ENCODE measurements around the gene ZNF678. TPM values are rescaled to one million over a fixed set of nuclear protein-coding genes. Genes with fewer than 3 reads are reported as not detected.

ZNF678 gene
- total RNA-seq, 1 donor: 5.2 TPM

DNA sequence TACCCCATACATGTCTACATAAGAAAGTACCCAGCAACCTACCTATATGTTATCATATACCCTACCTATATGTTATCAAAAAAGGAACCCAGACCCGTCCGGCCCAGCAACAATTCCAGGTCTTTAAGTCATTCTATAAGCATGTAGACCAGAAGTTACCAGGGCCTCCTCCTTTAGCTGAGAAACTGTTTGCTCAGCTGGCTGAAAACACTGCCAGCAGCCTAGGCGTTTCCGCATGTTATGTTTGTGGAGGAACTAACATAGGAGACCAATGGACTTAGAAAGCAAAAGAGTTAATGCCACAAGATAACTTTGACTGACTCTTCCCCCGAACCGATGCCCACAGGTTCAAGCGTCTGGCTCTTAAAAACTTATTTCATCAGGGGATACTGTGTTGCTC lies 7.1 kb upstream of the ZNF678 start:
- TF ChIP-seq, protein P1, sequence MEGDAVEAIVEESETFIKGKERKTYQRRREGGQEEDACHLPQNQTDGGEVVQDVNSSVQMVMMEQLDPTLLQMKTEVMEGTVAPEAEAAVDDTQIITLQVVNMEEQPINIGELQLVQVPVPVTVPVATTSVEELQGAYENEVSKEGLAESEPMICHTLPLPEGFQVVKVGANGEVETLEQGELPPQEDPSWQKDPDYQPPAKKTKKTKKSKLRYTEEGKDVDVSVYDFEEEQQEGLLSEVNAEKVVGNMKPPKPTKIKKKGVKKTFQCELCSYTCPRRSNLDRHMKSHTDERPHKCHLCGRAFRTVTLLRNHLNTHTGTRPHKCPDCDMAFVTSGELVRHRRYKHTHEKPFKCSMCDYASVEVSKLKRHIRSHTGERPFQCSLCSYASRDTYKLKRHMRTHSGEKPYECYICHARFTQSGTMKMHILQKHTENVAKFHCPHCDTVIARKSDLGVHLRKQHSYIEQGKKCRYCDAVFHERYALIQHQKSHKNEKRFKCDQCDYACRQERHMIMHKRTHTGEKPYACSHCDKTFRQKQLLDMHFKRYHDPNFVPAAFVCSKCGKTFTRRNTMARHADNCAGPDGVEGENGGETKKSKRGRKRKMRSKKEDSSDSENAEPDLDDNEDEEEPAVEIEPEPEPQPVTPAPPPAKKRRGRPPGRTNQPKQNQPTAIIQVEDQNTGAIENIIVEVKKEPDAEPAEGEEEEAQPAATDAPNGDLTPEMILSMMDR (IDR thresholded peaks at IDR 0.05; ENCODE audit: insufficient read depth, low read depth, low read length): no peak
- no peak for DNase-seq (ENCODE audit: low read depth)
- no peak overlapping the region for H3K4me3 ChIP-seq (ENCODE audit: low read depth, low read length)

DNA sequence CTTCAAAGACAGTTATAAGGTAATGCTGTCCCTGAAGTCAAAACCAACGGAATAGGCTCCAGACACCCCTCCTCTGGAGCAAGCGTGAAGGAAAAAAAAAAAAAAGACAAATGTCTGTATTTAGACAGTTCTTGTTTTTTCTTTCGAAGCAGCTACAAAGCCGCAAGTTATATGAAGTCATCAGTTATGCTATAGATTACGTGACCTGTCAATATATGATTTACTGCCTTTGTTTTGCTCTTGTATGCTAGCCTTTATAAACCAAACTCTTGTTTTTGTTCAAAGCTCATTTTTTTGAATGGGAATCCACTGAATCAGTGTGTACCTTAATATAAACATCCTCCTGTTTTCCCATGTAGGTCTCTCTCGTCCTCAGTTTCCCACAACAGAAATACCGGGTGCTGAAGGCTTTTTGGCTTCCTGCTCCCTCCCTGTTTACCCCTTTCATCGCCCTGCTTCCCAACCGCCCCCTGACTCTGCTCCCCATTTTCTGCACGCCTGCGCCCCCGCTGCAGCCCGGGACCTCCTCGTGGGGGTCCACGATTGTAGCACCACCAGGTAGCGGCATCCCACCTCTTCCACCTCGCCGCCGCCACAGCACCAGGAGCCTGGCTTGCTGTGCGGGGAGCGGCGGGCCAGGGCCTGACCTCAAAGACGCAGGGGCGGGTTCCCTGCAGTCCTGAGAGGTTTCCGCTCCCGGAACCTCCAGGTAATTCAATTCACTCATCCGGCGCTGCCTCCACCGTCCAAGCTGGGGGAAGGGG lies 5.2 kb upstream of the ZNF678 start:
- no peak overlapping the region for H3K4me3 ChIP-seq (ENCODE audit: low read depth, low read length)
- TF ChIP-seq, protein P1 (IDR thresholded peaks at IDR 0.05; ENCODE audit: insufficient read depth, low read depth, low read length): no peak
- no peak for DNase-seq (ENCODE audit: low read depth)

DNA sequence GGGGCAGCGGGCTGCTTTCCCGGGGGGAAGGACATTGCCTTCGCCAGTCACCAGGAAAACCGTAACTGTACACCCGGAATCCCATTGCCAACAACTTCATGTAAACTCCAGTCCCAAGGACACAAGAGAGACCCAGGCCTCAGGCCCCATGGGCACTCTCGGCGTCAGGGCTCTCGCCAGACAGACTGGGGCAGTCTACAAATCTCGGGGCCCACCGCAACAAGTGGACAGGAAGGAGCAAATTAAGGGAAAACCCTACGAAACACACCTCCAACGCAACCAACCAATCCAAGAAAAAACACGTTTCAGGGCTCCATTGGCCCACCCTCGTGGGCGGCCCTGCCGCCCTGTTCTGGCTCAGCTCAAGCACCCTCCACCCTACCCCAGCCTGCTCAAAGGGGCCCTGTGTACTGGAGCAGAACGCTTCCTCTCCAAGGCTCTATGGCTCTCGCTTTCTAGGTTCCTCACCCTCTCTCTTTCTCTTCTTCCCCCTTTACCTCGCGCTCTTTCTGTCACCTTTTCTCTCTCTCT lies 4.6 kb upstream of the ZNF678 start:
- no peak for DNase-seq (ENCODE audit: low read depth)

DNA sequence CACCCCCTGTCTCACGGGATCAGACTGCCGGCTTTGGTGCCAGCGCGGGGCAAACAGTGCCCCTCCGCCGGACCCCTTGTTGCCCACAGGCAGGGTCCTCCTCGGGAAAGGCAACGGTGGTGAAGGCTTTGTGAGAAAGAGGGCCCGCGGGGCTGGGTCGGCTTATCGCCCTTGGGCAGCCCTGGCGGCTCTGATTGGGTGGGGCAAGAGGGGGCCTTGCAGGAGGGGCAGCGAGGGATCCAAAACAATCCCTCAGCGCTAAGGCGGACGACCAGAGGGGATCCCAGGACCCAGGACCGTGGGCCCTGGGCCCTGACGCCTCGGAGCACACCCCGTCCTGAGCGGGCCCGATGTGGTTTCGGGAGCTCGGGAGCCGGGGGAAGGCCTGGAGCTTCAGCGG lies 3.9 kb upstream of the ZNF678 start:
- TF ChIP-seq, protein P1 (IDR thresholded peaks at IDR 0.05; ENCODE audit: insufficient read depth, low read depth, low read length): no peak
- no peak for DNase-seq (ENCODE audit: low read depth)

More for the DNA sequence above, 4.6 kb upstream of the ZNF678 start:
- H3K4me3 ChIP-seq (ENCODE audit: low read depth, low read length): no peak overlapping the region
- TF ChIP-seq, protein P1 (IDR thresholded peaks at IDR 0.05; ENCODE audit: insufficient read depth, low read depth, low read length): no peak

DNA sequence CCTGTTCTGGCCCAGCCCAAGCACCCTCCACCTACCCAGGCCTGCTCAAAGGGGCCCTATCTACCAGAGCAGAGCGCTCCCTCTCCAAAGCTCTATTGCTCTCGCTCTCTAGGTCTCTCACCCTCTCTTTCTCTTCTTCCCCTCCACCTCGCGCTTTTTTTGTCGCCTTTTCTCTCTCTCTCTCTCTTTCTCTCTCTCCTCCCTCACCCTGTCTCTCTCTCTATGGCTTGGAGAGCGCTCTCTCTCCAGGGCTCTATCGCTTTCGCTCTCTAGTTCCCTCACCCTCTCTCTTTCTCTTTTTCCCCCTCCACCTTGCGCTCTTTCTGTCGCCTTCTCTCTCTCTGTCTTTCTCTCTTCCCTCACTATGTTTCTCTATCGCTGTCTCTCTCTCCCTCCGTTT lies 3.4 kb upstream of the ZNF678 start:
- DNase-seq (ENCODE audit: low read depth): no peak
- no peak overlapping the region for H3K4me3 ChIP-seq (ENCODE audit: low read depth, low read length)

More for the DNA sequence above, 3.9 kb upstream of the ZNF678 start:
- H3K4me3 ChIP-seq (ENCODE audit: low read depth, low read length): no peak overlapping the region

DNA sequence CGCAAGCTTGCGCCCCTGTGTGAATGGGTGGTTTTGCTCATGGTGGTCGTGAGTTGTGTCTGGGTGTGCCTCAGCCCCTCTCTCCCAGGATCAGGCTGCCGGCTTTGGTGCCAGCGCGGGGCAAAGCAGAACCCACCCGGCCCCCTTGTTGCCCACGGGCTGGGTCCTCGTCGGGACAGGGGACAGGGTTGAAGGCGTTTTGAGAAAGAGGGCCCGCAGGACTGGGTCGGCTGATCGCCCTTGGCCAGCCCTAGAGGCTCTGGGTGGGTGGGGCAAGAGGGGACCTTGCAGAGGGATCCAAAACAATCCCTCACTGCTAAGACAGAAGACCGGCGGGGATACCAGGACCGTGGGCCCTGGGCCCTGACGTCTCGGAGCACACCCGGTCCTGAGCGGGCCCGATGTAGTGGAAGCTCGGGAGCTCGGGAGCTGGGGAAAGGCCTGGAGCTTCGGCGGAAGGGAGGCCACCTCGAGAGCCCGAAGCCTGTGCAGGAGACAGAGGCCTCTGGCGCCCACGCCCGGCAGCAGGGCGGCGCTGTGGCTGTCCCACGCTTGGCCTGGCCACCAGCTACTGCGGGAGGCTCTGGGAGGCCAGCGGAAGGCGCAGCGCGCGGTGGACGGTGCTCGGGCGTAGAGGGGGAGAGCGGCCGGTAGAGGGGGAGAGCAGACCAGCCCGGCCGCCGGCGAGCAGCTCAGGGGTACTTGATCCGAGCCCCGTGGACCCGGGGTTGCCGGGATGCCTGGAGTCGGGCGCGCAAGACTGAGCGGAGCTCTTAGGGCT lies 2.8 kb upstream of the ZNF678 start:
- no peak for DNase-seq (ENCODE audit: low read depth)
- H3K4me3 ChIP-seq (ENCODE audit: low read depth, low read length): no peak overlapping the region
- TF ChIP-seq, protein P1 (IDR thresholded peaks at IDR 0.05; ENCODE audit: insufficient read depth, low read depth, low read length): no peak

More for the DNA sequence above, 3.4 kb upstream of the ZNF678 start:
- TF ChIP-seq, protein P1 (IDR thresholded peaks at IDR 0.05; ENCODE audit: insufficient read depth, low read depth, low read length): no peak

Data from fibroblast of villous mesenchyme (primary cell).